HG03135 (cell line): ENCODE results near the gene GRAMD1A.
"Not testable (repeated sequence)": the region's sequence is repeated elsewhere in the genome, so short reads cannot be mapped to it uniquely, and the experiment has no call there.

Experiments
- ATAC-seq: cut with Tn5 transposase; IDR thresholded peaks from one replicate; pipeline ENCODE4 v1.9.1; 2021; ENCODE audit warnings: mild to moderate bottlenecking, moderate library complexity; ENCODE audit not compliant: unreplicated experiment

Gene GRAMD1A

GRCh38 chr19:35051268-35051667, 51.1 kb downstream of the GRAMD1A start:
- not testable (repeated sequence) for ATAC-seq

GRCh38 chr19:35051796-35052195, 51.7 kb downstream of the GRAMD1A start:
- no peak for ATAC-seq

- ATAC-seq, result no peak
These were observed 52.6 kb downstream of the GRAMD1A start for GRCh38 chr19:35052599-35053190.

- no peak for ATAC-seq
These were observed 53.7 kb downstream of the GRAMD1A start for GRCh38 chr19:35053667-35054293.

GRCh38 chr19:35054626-35055025, 54.5 kb downstream of the GRAMD1A start:
- ATAC-seq, result no peak

- ATAC-seq, result no peak
These were observed 55.6 kb downstream of the GRAMD1A start for GRCh38 chr19:35055715-35056179.

- no peak for ATAC-seq
These were observed 56.5 kb downstream of the GRAMD1A start for GRCh38 chr19:35056513-35057063.

GRCh38 chr19:35058370-35058769, 58.2 kb downstream of the GRAMD1A start:
- no peak for ATAC-seq

- no peak for ATAC-seq
These were observed 59.1 kb downstream of the GRAMD1A start for GRCh38 chr19:35059006-35059798.

GRCh38 chr19:35059799-35060091, 59.6 kb downstream of the GRAMD1A start:
- no peak for ATAC-seq

GRCh38 chr19:35060160-35060855, 60.2 kb downstream of the GRAMD1A start:
- no peak for ATAC-seq

GRCh38 chr19:35061583-35062373, 61.7 kb downstream of the GRAMD1A start:
- ATAC-seq, result no peak

GRCh38 chr19:35062942-35063341, 62.8 kb downstream of the GRAMD1A start:
- ATAC-seq, result no peak

GRCh38 chr19:35063940-35064818, 64.1 kb downstream of the GRAMD1A start:
- no peak for ATAC-seq

- no peak for ATAC-seq
These were observed 65.5 kb downstream of the GRAMD1A start for GRCh38 chr19:35065574-35065973.

GRCh38 chr19:35066121-35066520, 66.0 kb downstream of the GRAMD1A start:
- no peak for ATAC-seq

- ATAC-seq, result peak; percentile 78
These were observed 66.8 kb downstream of the GRAMD1A start for GRCh38 chr19:35066691-35067563.

- ATAC-seq, result no peak
These were observed 69.0 kb downstream of the GRAMD1A start for GRCh38 chr19:35068941-35069634.
